AG09309 (cell line): ENCODE data around the gene RIMOC1.

Experiments
- DNase-seq: peaks from one replicate; pipeline ENCODE4 v3.0.0-alpha.2; 2010; ENCODE audit warnings: low read depth
- H3K4me3 ChIP-seq: 2 replicates; pipeline ENCODE4 v1.5.1; 2011; ENCODE audit warnings: mild to moderate bottlenecking, low read depth, low read length, moderate library complexity; ENCODE audit not compliant: control insufficient read depth
- TF ChIP-seq, protein P1 (sequence below): IDR thresholded peaks from 2 replicates; pipeline ENCODE4 v1.5.1; 2011; ENCODE audit warnings: mild to moderate bottlenecking, low read depth, low read length, inconsistent platforms; ENCODE audit not compliant: insufficient read depth, control insufficient read depth; ENCODE audit errors: missing control alignments

The RIMOC1 gene

DNA sequence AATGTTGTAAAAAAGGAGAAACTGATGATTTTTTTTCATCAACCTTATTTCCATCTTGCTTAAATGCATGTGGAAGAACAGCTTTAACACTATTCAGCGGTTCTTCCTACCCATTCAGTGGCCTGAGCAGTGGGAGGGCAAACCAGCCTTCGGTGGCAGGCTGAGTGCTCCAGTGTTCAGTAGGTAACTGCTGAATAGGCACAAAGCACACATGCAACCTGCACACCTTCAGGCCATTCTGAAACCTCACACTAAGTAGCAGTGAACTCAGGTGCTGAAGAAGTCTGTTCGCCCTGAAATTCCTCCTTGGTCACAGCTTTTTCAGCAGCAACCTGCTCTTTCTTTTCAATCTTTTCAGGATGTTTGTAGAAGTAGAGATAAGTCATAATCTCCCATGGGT lies 47.1 kb downstream of the RIMOC1 start:
- H3K4me3 ChIP-seq = no peak overlapping the region
- TF ChIP-seq, protein P1, sequence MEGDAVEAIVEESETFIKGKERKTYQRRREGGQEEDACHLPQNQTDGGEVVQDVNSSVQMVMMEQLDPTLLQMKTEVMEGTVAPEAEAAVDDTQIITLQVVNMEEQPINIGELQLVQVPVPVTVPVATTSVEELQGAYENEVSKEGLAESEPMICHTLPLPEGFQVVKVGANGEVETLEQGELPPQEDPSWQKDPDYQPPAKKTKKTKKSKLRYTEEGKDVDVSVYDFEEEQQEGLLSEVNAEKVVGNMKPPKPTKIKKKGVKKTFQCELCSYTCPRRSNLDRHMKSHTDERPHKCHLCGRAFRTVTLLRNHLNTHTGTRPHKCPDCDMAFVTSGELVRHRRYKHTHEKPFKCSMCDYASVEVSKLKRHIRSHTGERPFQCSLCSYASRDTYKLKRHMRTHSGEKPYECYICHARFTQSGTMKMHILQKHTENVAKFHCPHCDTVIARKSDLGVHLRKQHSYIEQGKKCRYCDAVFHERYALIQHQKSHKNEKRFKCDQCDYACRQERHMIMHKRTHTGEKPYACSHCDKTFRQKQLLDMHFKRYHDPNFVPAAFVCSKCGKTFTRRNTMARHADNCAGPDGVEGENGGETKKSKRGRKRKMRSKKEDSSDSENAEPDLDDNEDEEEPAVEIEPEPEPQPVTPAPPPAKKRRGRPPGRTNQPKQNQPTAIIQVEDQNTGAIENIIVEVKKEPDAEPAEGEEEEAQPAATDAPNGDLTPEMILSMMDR = no peak
- DNase-seq = no peak
